ENCODE data around the gene CWF19L1. TPM values are rescaled to one million over a fixed set of nuclear protein-coding genes. Genes with fewer than 3 reads are reported as not detected.

Gene CWF19L1
- 17.3 and 22.9 TPM in 2 replicates for total RNA-seq (2022)
- Bru-seq, nascent RNA = percentile 75 among the genes with signal in this experiment
- percentile 69 among the genes with signal in this experiment for BruChase-seq, experiment 1, labeled RNA remaining after a 6-hour chase
- BruChase-seq, experiment 2, labeled RNA remaining after a 2-hour chase = percentile 69 among the genes with signal in this experiment
- long read RNA-seq, transcript CWF19L1-201 (14 exons, 1,815 nt) = major isoform, 7 of 12 reads
- long read RNA-seq, partial matches to known transcripts = 1 of 12 reads
- long read RNA-seq, other reads (novel, unspliced or antisense) = 4 of 12 reads

DNA sequence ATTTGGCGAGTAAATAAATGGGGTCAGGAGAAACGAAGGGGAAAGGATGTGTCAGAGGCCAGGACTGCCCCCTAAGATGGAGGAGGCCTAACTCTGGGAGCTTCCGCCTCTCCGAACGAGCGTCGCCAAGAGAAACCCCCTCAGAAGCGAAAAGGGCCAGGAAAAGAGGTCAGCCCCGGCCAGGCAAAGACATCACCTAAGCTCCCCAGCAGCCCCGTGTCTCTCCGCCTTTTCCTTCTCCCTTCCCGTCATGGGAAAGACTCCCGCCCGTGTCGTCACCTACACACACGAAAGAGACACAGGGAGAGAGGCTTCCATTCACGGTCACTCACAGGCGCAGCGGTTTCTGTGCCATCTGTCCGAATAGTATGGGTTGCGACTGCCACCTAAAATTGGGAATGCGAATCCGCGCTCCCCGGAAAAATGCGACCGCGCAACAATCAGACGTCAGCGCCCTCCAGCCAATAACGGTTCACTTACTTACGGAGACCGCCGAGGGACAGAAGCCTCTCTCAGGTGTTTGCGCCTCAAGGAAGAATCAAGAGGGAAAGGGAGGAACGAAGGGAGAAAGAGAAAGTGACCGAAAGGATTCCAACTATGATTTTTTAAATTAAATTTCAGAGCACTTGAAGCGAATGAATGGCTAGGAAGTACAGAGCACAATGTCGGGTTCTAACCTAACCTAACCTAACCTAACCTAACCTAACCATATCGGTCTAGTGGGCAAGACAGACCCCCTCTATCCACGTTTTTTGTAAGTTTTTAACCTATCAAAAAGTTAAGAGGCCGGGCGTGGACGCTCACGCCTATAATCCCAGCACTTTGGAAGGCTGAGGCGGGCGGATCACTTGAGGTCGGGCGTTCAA is at the start of gene CWF19L1:
Gene CWF19L1 (minus strand): TSS at position 400 of the 866 bp plus-strand sequence. CDS start 45 bp downstream, at position 355.
- no peaks in the 10 kb centered on the region for H3K9me3 Mint-ChIP-seq (ENCODE audit: low read depth, unreplicated experiment)

DNA sequence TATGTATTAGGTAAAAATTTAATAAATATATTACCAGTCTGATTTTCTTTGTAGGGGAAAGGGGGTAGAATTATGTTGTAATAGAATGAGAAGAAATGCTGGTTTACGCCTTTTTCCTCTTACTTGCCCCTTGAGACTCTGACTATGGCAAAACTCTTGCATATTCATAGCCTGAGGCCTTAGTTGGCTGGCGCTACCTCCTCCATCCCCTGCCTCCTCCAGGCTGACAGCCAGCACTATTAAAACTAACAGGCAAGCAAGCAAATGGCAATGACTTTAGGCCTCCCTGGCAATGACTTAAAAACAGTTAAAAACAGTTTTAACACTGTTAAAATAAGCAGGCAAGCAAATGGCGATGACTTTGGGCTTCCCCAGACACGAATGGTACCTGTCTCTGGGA is 48.2 kb upstream of the CWF19L1 start:
- TF ChIP-seq, protein P1, sequence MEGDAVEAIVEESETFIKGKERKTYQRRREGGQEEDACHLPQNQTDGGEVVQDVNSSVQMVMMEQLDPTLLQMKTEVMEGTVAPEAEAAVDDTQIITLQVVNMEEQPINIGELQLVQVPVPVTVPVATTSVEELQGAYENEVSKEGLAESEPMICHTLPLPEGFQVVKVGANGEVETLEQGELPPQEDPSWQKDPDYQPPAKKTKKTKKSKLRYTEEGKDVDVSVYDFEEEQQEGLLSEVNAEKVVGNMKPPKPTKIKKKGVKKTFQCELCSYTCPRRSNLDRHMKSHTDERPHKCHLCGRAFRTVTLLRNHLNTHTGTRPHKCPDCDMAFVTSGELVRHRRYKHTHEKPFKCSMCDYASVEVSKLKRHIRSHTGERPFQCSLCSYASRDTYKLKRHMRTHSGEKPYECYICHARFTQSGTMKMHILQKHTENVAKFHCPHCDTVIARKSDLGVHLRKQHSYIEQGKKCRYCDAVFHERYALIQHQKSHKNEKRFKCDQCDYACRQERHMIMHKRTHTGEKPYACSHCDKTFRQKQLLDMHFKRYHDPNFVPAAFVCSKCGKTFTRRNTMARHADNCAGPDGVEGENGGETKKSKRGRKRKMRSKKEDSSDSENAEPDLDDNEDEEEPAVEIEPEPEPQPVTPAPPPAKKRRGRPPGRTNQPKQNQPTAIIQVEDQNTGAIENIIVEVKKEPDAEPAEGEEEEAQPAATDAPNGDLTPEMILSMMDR (IDR thresholded peaks at IDR 0.05; ENCODE audit: unreplicated experiment) = no peak
- Mint-ChIP-seq H3K27me3 (ENCODE audit: unreplicated experiment) (peaks cover 42% of the 10 kb centered on the region), H3K27ac (ENCODE audit: unreplicated experiment) (no peak overlapping the region), H3K4me3 (ENCODE audit: low read depth, unreplicated experiment) (no peak overlapping the region), H3K9me3 (ENCODE audit: low read depth, unreplicated experiment) (no peaks in the 10 kb centered on the region), H3K36me3 (ENCODE audit: insufficient read depth, unreplicated experiment) (no peaks in the 10 kb centered on the region), H3K4me1 (ENCODE audit: low read depth, unreplicated experiment) (peaks cover 9% of the 10 kb centered on the region)
- CTCF ChIA-PET = no interaction called here
- intact Hi-C loops (cut with micrococcal nuclease; ENCODE audit: unreplicated experiment) = no loop called here
- DNase-seq = no peak
- BruUV-seq (replicated peaks) = no TSS peak

More for the DNA sequence above, at the start of gene CWF19L1:
- Mint-ChIP-seq H3K27ac (ENCODE audit: unreplicated experiment) (peak within 1 kb of the TSS; percentile 99), H3K4me1 (ENCODE audit: low read depth, unreplicated experiment) (no peaks in the 10 kb centered on the region), H3K4me3 (ENCODE audit: low read depth, unreplicated experiment) (peak within 1 kb of the TSS; percentile 99), H3K36me3 (ENCODE audit: insufficient read depth, unreplicated experiment) (peaks cover 14% of the 10 kb centered on the region), H3K27me3 (ENCODE audit: unreplicated experiment) (no peaks in the 10 kb centered on the region)
- TSS peak; percentile 94 for BruUV-seq (replicated peaks)
- TF ChIP-seq, protein P1 (IDR thresholded peaks at IDR 0.05; ENCODE audit: unreplicated experiment) = no peak
- intact Hi-C loops (cut with micrococcal nuclease; ENCODE audit: unreplicated experiment) = no loop called here
- DNase-seq = peak; percentile 73
- CTCF ChIA-PET = no interaction called here

DNA sequence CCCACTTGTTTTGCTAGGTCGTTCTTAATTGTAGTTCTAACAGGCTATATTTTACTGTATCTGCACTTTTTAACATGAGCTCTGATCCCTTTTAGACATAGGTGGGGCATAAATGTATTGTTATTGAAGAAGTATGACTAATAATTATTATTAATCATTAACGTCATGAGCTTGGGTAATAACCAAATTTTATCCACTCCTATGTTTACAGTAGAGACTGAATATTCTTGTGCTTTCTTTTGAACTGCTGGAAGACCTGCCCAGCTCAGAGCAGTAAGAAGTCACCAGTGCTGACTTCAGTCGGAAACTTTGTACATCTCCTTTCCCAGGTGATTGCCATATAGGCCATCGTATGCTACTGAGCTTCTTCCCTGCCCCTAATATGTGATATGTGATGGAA is 43.9 kb upstream of the CWF19L1 start:
- CTCF ChIA-PET = no interaction called here
- BruUV-seq (replicated peaks) = no TSS peak
- Mint-ChIP-seq H3K4me3 (ENCODE audit: low read depth, unreplicated experiment) (no peak overlapping the region), H3K27ac (ENCODE audit: unreplicated experiment) (no peak overlapping the region), H3K9me3 (ENCODE audit: low read depth, unreplicated experiment) (no peaks in the 10 kb centered on the region), H3K4me1 (ENCODE audit: low read depth, unreplicated experiment) (peaks cover 9% of the 10 kb centered on the region), H3K27me3 (ENCODE audit: unreplicated experiment) (peaks cover 13% of the 10 kb centered on the region), H3K36me3 (ENCODE audit: insufficient read depth, unreplicated experiment) (no peaks in the 10 kb centered on the region)
- DNase-seq = no peak
- TF ChIP-seq, protein P1 (IDR thresholded peaks at IDR 0.05; ENCODE audit: unreplicated experiment) = no peak
- intact Hi-C loops (cut with micrococcal nuclease; ENCODE audit: unreplicated experiment) = no loop called here

DNA sequence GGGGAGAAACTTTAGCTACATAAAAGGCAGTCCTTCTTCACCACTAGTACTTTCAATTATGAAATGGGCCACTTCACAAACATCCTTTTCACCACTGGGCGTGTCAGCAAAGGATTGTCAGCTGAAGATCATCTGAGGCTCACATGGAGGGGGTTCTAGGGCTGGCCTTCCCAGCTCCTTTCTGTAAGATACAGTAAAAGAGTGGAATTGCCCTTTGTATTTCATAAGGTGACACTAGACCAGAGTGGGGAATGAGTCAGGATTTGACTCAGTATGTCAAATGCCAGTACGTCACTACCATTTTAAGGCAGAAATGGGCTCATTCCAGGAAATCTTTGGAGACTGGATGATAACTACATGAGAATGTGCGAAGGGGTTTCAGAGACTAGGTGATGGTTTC is 40.2 kb upstream of the CWF19L1 start:
- Mint-ChIP-seq H3K4me3 (ENCODE audit: low read depth, unreplicated experiment) (no peak overlapping the region), H3K27ac (ENCODE audit: unreplicated experiment) (no peak overlapping the region), H3K9me3 (ENCODE audit: low read depth, unreplicated experiment) (no peaks in the 10 kb centered on the region), H3K36me3 (ENCODE audit: insufficient read depth, unreplicated experiment) (no peaks in the 10 kb centered on the region), H3K27me3 (ENCODE audit: unreplicated experiment) (no peaks in the 10 kb centered on the region), H3K4me1 (ENCODE audit: low read depth, unreplicated experiment) (peaks cover 9% of the 10 kb centered on the region)
- intact Hi-C loops (cut with micrococcal nuclease; ENCODE audit: unreplicated experiment) = loop anchor here (10.0 kb wide), 1 partner anchor 207 kb away; the partner anchor contains the start of gene SEC31B
- BruUV-seq (replicated peaks) = no TSS peak
- TF ChIP-seq, protein P1 (IDR thresholded peaks at IDR 0.05; ENCODE audit: unreplicated experiment) = no peak
- no peak for DNase-seq
- CTCF ChIA-PET = interaction anchor here (0.7 kb wide), 1 partner anchor 25 kb away, joined by 4 read pairs; no protein-coding TSS in a partner anchor
